Measurements from ENCODE around the gene FSTL4.
A peak's percentile ranks its signal among the peaks of the same experiment; 100 is the strongest.

Gene FSTL4

DNA sequence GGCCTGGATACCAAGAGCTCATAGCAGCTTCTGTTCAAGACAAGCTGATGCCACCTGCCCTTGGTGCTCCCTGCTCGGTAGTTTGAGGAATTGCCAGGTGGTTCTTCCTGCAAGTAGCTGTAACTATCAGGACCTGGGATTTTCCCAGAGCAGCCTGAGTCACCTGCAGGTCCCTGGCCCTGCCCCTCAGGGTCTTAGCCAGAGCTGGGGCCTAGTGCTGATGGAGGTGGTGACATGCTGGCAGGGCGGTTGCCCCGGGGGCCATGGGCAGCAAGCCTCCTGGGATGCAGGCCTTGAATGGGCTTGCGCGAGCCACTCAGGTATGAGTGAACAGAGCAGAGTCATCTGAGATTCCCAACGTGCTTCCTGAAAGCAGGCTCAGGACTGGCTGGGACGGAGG lies 298.3 kb downstream of the FSTL4 start:
- intact Hi-C loops (cut with DNase I): no loop called here
- DNase-seq: no peak

DNA sequence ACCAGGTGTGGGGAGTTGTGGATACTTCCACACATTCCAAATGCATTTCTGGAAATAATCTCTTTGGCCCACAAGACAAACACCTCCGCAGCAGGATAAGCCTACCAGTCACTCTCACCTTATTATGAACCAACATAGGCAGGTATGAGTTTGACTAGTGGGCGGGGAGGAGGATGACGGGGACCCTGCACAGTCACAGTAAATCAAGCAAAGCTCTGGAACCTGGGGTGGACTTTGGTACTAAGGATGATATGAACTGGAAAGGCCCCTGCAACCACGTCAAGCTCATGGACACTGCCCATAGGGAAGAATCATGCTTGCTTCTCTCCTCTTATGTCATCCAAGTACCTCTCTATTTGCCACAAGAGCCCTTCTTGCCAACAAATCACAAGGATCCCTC lies 301.2 kb downstream of the FSTL4 start:
- intact Hi-C loops (cut with DNase I): no loop called here
- DNase-seq: no peak

DNA sequence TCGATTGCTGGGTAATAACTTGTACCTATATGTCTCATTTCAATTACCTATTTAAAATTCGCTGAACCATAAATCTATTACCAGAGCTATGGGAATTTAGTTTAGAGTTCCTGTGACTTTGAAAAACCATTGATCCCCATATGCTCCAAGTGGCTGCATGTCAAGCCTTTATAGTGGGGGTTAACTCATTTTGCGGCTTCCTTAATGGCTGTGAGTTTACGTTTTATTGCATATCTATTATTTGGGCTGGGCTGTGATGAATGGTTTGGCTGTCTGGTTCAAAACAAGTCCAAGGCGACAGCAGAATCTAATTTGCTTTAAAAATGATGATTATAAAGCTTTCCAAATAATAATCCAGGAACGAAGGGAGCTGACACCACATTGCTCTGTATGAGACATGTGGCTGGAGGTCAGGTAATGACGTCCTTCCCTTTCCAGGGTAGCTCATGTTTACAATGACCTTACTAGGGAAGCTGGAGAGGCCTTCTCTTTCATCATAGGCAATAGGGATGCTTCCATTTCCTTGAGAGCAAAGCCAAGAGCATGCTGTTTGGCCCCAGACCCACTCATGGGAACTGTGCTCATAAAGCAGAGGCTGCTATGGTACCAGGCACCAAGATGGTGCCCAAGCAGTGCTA lies 302.2 kb downstream of the FSTL4 start:
- DNase-seq: no peak
- intact Hi-C loops (cut with DNase I): no loop called here

DNA sequence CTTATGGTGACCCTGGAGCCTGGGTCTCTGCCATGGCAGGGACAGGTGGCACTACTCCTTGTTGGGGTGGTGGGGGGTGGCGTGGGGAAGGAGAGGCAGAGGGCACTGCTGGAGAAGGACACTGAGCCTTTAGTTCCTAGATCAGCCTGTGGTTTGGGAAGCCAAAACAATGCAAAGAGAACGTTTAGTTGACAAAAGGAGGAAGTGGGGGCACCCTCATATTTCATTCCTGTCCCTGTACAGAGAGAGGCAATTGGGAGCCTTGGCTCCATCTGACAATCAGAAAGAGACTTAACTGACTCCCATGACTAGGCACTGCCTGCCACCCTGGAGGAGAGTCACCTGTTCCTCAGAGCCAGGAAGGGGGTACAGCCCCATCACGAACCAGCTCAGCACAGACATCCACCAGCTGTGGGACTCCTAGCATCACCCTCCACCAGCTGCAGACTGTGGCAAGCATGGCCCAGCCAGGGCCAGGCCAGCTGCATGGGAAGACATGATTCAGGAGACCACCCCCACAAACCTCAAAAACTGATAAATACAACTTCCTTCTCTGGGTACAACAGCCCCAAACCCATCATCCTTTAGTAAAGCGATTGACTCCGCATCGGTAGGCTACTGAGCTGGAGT lies 303.1 kb downstream of the FSTL4 start:
- no peak for DNase-seq
- intact Hi-C loops (cut with DNase I): no loop called here

DNA sequence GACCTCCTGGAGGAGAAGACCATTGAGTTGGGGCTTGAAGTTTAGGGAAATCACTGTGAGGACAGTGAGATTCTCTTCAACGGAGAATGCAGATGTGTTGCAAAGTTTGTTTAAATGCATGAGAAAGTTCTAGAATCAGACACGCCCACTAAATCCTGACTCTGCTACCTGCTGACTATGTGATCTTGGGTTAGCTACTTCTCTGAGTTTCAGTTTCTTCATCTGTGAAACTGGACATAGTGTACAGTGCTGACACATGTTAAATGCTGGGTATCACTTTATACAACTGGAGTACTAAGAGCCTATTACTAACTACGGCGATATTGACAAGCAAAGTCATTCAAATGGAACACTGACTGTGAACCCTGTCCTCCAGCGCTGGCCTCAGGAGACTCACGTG lies 305.1 kb downstream of the FSTL4 start:
- intact Hi-C loops (cut with DNase I): no loop called here

DNA sequence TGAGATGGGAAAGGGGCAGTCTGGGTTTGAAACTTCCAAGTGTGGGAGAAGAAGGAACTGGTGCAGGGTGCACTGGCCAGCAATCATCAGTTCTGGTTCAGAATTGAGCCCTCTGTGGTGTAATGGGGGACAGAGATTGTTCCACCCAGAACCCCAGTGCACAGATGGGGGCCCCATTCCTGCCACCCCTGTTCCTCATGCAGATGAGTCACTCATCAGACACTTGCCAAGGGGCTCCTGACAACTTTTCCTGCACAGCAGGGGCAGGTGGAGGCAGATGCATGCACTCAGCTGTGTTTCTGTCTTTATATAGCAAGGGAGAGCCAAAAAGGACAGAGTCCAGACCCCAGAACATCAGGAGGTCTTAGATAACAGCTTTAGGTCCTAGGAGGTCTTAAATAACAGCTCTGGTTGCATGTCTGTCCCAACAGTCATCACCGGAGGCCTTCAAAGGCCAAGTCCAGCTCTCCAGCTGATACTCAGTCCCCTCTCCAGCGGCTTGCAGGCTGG lies 307.6 kb downstream of the FSTL4 start:
- peak in 15 of 42 donors; percentile 15 to 54 (median 39) for DNase-seq
- intact Hi-C loops (cut with DNase I): no loop called here

More for the DNA sequence above, 305.1 kb downstream of the FSTL4 start:
- no peak for DNase-seq

DNA sequence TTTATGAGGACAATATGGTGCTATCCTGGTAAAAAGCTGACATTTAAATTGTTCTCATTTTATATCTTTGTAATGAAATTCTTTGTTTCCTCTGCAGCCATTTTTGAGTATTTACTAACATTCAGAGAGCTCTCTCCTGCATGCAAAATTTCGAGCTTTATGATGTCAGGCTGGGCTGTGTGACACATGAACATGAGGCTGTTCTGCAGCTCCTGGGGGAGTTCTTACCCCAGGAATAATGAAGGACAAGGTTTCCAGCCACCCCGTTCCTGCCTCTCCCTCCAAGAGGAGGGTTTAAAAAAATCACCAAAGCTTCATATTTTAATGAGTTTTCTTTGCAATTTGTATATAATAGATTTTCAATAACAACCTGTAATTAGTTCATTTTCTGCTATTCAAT lies 308.2 kb downstream of the FSTL4 start:
- DNase-seq: no peak
- intact Hi-C loops (cut with DNase I): no loop called here

DNA sequence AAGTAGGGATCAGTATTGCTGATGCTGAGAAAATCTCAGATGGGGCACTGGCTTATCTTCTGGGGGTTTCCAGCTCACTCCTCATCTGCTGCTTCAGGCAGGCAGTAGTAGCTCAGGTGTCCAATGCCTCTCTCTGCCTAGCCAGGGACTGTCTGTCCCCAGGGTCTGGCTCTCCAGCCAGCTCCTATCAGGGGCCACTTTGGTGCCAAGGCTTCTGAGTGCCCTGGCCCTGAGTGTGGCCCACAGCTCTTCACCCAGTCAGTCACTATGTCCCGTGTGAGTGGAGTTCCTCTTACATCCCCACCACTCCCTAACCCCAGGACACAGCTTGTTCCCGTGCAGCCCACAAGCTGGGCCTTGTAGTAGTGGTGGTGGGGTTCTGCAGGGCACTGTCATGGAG lies 309.0 kb downstream of the FSTL4 start:
- DNase-seq: no peak
- intact Hi-C loops (cut with DNase I): no loop called here

DNA sequence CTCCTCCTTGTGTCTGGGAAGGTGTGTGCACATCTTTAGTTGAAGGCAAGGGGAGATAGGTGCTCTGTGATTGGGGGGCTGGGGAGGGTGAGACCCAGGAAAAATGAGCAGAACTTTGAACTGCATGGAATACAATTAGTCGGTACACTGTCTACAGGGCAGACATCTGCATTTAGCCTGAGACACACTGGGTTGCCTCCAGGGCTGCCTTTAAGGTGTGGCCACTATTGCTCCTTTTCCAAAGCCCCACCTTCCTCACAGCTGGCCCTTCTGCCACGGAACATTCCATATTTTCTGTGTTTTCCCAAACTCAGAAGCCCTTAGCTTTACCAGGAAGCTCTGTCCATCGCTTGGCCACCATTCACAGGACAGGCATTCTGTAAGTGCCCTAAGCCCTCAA lies 312.6 kb downstream of the FSTL4 start:
- intact Hi-C loops (cut with DNase I): no loop called here

DNA sequence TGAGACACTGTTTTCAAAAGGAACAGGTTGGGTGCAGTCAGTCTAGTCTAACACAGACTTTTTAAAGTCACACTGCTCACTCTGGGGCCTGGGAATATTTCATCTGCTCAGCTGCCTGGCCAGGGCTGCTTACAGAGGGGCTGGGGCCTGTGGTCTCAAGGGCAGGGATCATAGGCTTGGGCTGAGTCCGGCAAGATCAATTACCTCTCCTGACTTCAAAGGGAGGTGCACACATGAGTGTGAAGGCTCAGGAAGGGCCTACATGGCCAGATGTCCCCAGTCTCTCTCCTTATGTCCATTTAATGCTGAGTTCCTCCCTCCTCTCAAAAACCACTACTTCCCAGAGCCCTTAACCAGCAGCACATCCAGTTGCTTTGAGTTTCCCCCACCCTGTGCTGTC lies 313.3 kb downstream of the FSTL4 start:
- intact Hi-C loops (cut with DNase I): no loop called here

More for the DNA sequence above, 312.6 kb downstream of the FSTL4 start:
- DNase-seq: no peak

DNA sequence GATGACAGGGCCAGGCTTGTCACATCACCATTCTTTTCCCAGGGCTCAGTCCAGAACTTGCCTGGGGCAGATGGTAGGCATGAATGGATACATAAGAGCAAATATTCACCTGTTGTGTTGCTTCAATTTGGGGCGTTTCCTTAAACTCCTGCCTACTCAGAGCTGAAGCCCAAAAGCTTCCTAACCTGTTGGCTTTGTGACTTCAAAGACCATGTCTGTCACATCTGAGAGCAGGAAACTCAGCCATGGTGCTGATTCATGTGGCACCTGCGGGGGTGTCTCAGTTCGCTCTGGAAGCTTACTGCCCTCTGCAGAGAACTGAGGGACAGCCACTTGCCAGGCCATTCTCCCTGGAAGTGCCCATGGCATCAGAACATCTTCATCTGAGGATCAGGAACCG lies 313.9 kb downstream of the FSTL4 start:
- DNase-seq: peak in 2 of 42 donors; percentile 26 to 35
- intact Hi-C loops (cut with DNase I): no loop called here

More for the DNA sequence above, 313.3 kb downstream of the FSTL4 start:
- no peak for DNase-seq

DNA sequence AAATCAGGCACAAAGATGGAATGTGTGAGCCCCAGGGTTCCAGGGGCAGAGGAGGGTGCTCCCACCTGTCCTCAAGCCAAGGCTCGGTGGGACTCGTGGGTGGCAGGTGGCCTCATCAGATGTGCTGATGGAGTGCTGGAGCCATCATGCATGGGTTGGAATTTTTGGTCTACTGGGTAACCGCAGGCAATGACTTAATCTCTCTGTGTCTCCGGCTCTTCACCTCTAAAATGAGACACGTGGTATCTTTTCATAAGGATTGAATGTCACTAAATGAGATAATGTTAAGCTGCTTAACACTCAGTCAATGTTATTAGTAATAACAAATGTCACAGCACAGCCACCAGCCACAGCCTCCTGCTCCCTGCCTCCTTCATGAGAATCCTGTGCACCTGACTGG lies 315.0 kb downstream of the FSTL4 start:
- intact Hi-C loops (cut with DNase I): no loop called here
- DNase-seq: no peak

DNA sequence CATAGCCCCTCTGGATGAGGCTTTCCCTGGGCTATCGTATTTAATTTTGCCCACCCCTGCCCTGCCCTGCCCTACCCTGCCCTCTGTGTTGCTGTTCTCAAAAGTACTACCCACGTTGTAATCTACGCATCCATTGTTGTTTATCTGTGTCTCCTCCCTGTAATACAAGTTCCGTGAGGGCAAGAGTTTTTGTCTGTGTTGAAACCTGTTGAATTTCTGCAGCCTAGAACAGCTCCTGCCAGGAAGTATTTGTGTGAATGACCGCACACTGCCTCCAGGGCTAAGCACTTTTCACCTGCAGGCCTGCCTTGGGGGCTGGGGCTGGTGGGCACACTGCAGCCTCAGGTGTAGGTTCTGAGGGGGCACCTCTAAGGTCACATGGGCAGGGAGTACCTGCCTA lies 315.7 kb downstream of the FSTL4 start:
- DNase-seq: no peak
- intact Hi-C loops (cut with DNase I): no loop called here

DNA sequence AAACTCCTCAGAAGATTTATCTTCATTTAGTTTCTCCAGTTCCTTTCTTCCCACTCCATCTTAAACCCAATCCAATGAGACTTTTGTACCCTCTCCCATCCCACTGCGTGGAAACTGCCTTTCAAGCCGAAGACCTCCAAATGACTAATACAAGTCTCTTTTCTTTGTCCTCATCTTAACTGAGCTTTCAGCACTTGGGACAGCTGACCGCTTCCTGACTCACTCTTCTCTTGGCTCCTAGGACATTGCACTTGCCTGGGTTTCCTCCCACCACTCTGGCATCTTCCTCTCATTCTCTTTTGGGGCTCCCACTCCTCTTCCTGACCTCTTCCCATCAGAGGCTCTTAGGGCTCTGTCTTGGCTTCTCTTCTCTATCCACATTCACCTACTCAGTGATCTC lies 316.8 kb downstream of the FSTL4 start:
- intact Hi-C loops (cut with DNase I): no loop called here
- no peak for DNase-seq

DNA sequence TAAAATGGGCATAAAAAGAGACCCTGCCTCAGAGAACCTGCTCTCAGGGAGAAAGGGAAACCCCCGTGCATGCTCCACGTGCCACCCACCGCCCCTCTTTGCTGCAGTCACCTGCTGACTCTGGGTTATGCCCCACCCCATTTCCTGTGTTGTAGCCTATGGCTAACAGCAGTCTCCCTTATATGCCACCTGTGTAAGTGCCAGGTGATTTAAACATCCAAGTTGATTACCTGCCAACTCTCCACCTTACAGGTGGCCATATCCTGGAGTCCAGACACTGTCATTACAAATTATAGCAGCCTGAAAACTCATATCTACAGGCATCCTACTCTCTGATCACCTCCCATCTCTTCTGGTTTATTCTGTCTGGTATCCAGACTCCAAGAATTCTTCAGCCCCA lies 318.0 kb downstream of the FSTL4 start:
- DNase-seq: no peak
- intact Hi-C loops (cut with DNase I): no loop called here

DNA sequence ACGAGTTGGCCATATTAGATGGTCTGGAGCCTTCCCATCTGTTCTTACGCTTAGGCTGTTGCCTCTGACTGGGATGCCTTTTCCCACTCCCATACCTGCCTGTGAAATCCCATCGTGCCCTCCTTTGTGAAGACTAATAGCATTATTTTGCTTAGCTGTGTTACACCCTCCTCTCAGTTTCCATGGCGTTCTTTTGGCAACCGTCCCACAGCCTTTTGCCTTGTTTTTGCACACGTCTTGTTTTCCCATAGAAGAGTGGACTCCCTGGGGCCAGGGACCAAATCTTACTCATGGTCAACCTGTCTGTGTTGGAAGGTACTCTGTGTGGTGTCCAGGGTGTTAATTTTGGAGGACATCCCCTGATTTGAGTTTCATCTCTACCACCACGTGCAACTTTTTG lies 318.4 kb downstream of the FSTL4 start:
- DNase-seq: peak in 5 of 42 donors; percentile 25 to 51 (median 33)
- intact Hi-C loops (cut with DNase I): no loop called here

DNA sequence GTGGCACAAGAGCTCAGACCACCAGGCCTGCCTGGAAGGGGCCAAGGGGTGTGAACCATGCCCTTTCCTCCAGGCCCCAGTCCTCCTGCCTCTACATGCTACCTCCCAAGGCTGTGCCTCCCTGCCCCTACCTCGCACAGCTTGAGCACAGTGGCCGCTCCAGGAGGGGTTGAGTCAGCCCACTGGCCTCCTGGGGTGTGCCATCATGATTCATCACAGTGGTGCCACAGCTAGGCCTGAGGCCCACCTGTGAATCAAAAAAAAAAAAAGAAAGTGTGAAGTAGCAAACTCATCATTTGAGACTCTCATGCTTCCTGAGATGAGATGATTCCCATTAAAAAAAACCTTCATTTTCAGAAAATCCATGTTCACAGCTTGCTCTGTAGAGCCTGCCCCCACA lies 320.0 kb downstream of the FSTL4 start:
- intact Hi-C loops (cut with DNase I): no loop called here
- DNase-seq: peak in 5 of 42 donors; percentile 32 to 63 (median 44)

DNA sequence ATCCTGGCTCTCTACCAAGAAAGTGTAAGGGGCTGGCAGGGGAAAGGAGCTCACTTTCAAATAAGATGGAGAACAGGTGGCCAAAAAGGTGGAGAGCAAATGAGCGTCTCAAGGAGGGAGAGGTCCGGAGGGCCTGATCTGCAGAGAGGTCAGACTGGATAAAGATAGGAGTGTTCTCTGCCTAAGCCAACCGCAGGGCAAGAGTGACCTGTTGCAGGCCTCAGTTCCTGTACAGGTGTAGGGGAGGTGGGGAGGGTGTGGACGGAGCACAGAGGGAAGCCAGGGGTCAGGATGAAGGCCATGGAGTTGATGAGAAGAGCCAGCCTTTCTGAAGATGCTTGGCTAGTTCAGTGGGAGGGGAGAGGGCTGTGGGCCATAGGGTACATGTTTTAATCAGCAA lies 320.8 kb downstream of the FSTL4 start:
- intact Hi-C loops (cut with DNase I): no loop called here
- DNase-seq: no peak

DNA sequence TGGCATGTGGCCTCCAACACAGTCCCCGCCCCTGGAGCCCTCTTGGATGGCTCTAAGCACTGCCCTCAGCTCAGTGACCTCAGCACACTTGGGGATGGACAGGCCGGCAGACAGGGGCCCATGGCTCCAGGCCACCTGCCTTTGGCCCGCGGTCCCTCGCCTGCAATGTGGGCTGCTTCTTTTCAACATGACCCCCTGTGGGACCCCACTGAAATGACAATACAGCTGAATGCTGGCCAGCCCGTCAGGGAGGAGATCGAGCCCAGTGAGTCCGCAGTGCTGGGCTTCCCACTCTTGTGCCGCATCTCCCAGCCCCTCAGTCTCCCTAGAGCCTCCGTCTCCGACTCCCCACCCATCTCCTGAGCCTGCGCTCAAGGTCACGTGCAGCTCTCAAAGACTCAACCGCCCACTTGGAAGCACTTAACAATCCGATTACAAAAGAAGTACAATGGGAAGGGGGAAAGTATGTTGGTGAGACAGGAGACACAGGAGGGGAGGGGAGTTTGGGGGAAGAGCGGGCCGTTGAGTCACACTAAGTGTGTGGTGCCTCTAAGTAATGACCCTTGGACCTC lies 321.6 kb downstream of the FSTL4 start:
- intact Hi-C loops (cut with DNase I): no loop called here
- DNase-seq: peak in 40 of 42 donors; percentile 32 to 82 (median 70)

DNA sequence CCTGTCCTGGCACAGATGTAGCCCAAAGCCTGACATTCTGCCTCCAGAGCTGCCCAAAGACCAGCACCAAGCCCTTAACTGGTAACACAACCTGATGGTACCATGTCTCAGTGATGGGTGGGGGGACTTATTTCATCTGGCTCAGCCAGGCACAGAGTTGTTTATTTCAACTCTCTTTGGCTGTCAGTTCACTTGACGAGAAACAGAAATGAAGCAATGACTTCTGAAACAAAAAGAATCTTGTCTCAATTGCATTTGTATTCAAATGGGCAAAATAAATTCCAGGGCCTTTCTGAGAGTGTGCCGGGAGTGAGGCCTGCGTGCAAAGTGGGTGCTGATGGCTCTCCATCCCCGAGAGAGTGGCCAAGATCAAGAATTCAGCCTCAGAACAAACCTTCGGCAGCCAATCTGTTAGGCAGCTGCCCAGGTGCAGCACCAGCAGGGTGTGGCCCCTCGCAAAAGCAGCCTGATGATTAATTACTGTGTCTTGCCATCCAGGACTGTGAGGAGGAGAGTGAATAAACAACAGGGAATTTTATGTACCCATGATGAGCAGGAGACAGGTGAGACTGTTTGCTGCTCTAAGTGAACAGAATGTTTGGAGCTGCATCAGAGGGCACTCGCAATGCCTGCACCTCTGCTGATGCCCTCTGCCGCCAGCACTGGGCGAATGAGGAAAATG lies 322.5 kb downstream of the FSTL4 start:
- DNase-seq: peak in 5 of 42 donors; percentile 15 to 44 (median 22)
- intact Hi-C loops (cut with DNase I): no loop called here

All from head of caudate nucleus (tissue), 42 donors.